OCI-LY1 (cell line): Measurements from ENCODE around the gene SLC8A1.

Experiments
- CTCF ChIP-seq: fragments of 200-600 bp; sonication (generic), shearing (Covaris generic); IDR thresholded peaks from 2 replicates; pipeline ENCODE4 v1.5.1; 2017; ENCODE audit warnings: mild to moderate bottlenecking, antibody characterized with exemption, low read length, moderate library complexity, mixed read lengths
- EZH2 ChIP-seq: fragments of 200-600 bp; sonication (generic), shearing (Covaris generic); IDR thresholded peaks from 2 replicates; pipeline ENCODE4 v1.8.0; 2017; ENCODE audit warnings: borderline replicate concordance, mixed run types, mild to moderate bottlenecking, antibody characterized with exemption, low read length, moderate library complexity, mixed read lengths

DNA sequence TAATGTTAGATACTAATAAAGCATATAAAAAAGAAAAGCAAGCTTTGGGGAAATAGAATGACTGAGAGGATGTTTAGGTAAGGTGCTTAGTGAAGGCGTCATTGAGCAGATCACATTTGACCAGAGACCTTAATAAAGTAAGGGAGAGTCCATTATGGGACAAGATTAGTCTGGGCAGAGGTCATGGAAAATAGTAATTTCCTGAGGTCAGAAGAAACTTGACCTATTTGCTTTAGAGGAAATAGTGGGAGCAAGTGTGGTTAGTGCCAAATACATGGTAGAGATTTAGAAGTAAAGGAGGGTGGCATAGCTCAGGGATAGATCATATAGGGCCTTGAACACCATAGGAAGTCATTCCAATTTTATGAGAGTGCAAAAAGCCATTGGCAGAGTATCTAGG lies 24.5 kb upstream of the SLC8A1 start:
- TF ChIP-seq CTCF (no peak), EZH2 (no peak)
